IMR-90 (cell line): ENCODE results near the gene PTCH1. TPM values are rescaled to one million over a fixed set of nuclear protein-coding genes. Genes with fewer than 3 reads are reported as not detected.

ENCODE experiments used
- ATAC-seq: fragments of 200-7000 bp; cut with Tn5 transposase; 2 replicates; pipeline ENCODE4 v1.9.1; 2020; ENCODE audit warnings: low read depth, mild to moderate bottlenecking, moderate library complexity
- BruUV-seq: library from RNA; stranded (reverse); fragments of 400-500 nt; replicated peaks from 2 replicates; lab custom pipeline; 2021; lab: Mats Ljungman, UMichigan
- CTCF ChIA-PET: fragments of 300-600 bp; formaldehyde crosslinking; extraction: SDS; loops from one replicate; lab custom pipeline; 2021; ENCODE audit warnings: antibody characterized with exemption; lab: Yijun Ruan, JAX
- POLR2A ChIA-PET: fragments of 300-600 bp; sonication (Branson Sonifier 250); formaldehyde crosslinking; loops from one replicate; lab custom pipeline; 2022; ENCODE audit warnings: antibody characterized with exemption; ENCODE audit not compliant: unreplicated experiment; lab: Charles Lee
- DNase-seq: peaks from one replicate; pipeline ENCODE4 v3.0.0; 2013
- H2AFZ ChIP-seq: replicated peaks from 2 replicates; pipeline ENCODE3; 2013; ENCODE audit warnings: low read length, mild to moderate bottlenecking; ENCODE audit not compliant: poor library complexity
- H2AK5ac ChIP-seq: 2 replicates; pipeline ENCODE4 v1.6.1; 2013; ENCODE audit warnings: low read depth, low read length, inconsistent platforms
- H2AK9ac ChIP-seq: replicated peaks from 2 replicates; pipeline ENCODE3; 2013; ENCODE audit warnings: mild to moderate bottlenecking, low read depth, low read length, moderate library complexity; ENCODE audit not compliant: poor library complexity
- H2BK120ac ChIP-seq: 2 replicates; pipeline ENCODE4 v1.6.1; 2013; ENCODE audit warnings: low read depth, low read length, inconsistent platforms
- H2BK15ac ChIP-seq: 3 replicates; pipeline ENCODE4 v1.6.1; 2013; ENCODE audit warnings: low read depth, low read length, inconsistent platforms
- H2BK20ac ChIP-seq: 2 replicates; pipeline ENCODE4 v1.6.1; 2013; ENCODE audit warnings: low read depth, mild to moderate bottlenecking, inconsistent platforms, low read length, moderate library complexity
- H2BK5ac ChIP-seq: 2 replicates; pipeline ENCODE4 v1.6.1; 2013; ENCODE audit warnings: mild to moderate bottlenecking, low read depth, low read length, inconsistent platforms; ENCODE audit not compliant: poor library complexity, severe bottlenecking
- H3K14ac ChIP-seq: replicated peaks from 2 replicates; pipeline ENCODE4 v1.6.1; 2013; ENCODE audit warnings: low read depth, low read length, inconsistent platforms
- H3K18ac ChIP-seq: 2 replicates; pipeline ENCODE4 v1.6.1; 2013; ENCODE audit warnings: low read depth, low read length, control low read depth
- H3K23ac ChIP-seq: 2 replicates; pipeline ENCODE4 v1.6.1; 2013; ENCODE audit warnings: low read depth, low read length, inconsistent platforms
- H3K27ac ChIP-seq: 2 replicates; pipeline ENCODE4 v1.5.1; 2013; ENCODE audit warnings: mild to moderate bottlenecking, control low read depth, low read length; ENCODE audit not compliant: insufficient read depth
- H3K27me3 ChIP-seq: 2 replicates; pipeline ENCODE4 v1.6.1; 2013; ENCODE audit warnings: low read length; ENCODE audit not compliant: control insufficient read depth, insufficient read depth
- H3K36me3 ChIP-seq: 2 replicates; pipeline ENCODE4 v1.6.1; 2013; ENCODE audit warnings: low read length, mixed read lengths; ENCODE audit not compliant: control insufficient read depth, insufficient read depth
- H3K4ac ChIP-seq: 2 replicates; pipeline ENCODE4 v1.6.1; 2013; ENCODE audit warnings: low read depth, low read length, inconsistent platforms
- H3K4me1 ChIP-seq: 2 replicates; pipeline ENCODE4 v1.6.1; 2013; ENCODE audit warnings: low read length, mixed read lengths; ENCODE audit not compliant: control insufficient read depth, insufficient read depth
- H3K4me2 ChIP-seq: 2 replicates; pipeline ENCODE4 v1.6.1; 2013; ENCODE audit warnings: low read depth, mild to moderate bottlenecking, control low read depth, low read length, moderate library complexity
- H3K4me3 ChIP-seq: 2 replicates; pipeline ENCODE4 v1.5.1; 2013; ENCODE audit warnings: low read depth, mild to moderate bottlenecking, control low read depth, low read length, moderate library complexity; ENCODE audit not compliant: insufficient read depth
- H3K56ac ChIP-seq: 2 replicates; pipeline ENCODE4 v1.6.1; 2013; ENCODE audit warnings: low read length, inconsistent platforms; ENCODE audit not compliant: insufficient read depth; ENCODE audit errors: extremely low read depth
- H3K79me1 ChIP-seq, 2 experiments: 2 replicates each; pipeline ENCODE4 v1.6.1; 2013; ENCODE audit warnings: low read length in 2 of 2, inconsistent platforms in 1 of 2, low read depth in 1 of 2
- H3K9ac ChIP-seq: 2 replicates; pipeline ENCODE4 v1.6.1; 2013; ENCODE audit warnings: low read depth, low read length, control low read depth
- H3K9me1 ChIP-seq: 2 replicates; pipeline ENCODE4 v1.6.1; 2013; ENCODE audit warnings: low read length, inconsistent platforms; ENCODE audit not compliant: insufficient read depth
- H3K9me3 ChIP-seq: 2 replicates; pipeline ENCODE4 v1.6.1; 2013; ENCODE audit warnings: low read length; ENCODE audit not compliant: control insufficient read depth, insufficient read depth
- H4K20me1 ChIP-seq: 2 replicates; pipeline ENCODE4 v1.6.1; 2013; ENCODE audit warnings: low read length, inconsistent platforms; ENCODE audit not compliant: insufficient read depth
- H4K5ac ChIP-seq: 2 replicates; pipeline ENCODE4 v1.6.1; 2013; ENCODE audit warnings: mild to moderate bottlenecking, low read depth, low read length, control low read depth
- H4K8ac ChIP-seq, 2 experiments: 2 replicates each; pipeline ENCODE4 v1.6.1; 2013; ENCODE audit warnings: low read depth in 2 of 2, low read length in 2 of 2, control low read depth in 1 of 2, inconsistent platforms in 1 of 2
- H4K91ac ChIP-seq: 2 replicates; pipeline ENCODE4 v1.6.1; 2013; ENCODE audit warnings: low read depth, low read length, inconsistent platforms; ENCODE audit not compliant: insufficient read depth
- BHLHE40 ChIP-seq: fragments of 150-350 bp; IDR thresholded peaks from 2 replicates; pipeline ENCODE4 v1.6.1; 2016; ENCODE audit warnings: mild to moderate bottlenecking, low read depth, low read length
- CEBPB ChIP-seq: IDR thresholded peaks from 2 replicates; pipeline ENCODE4 v1.6.1; 2012; ENCODE audit warnings: low read depth, low read length, improper control_type of control experiment
- CHD1 ChIP-seq: IDR thresholded peaks from 2 replicates; pipeline ENCODE4 v1.6.1; 2012; ENCODE audit warnings: low read depth, low read length, improper control_type of control experiment
- MAZ ChIP-seq: IDR thresholded peaks from 2 replicates; pipeline ENCODE4 v1.6.1; 2012; ENCODE audit warnings: low read depth, mild to moderate bottlenecking, low read length, improper control_type of control experiment, moderate library complexity, borderline replicate concordance
- NFE2L2 ChIP-seq: fragments of 150-350 bp; IDR thresholded peaks from 2 replicates; pipeline ENCODE4 v1.6.1; 2016; ENCODE audit warnings: low read depth, mild to moderate bottlenecking, low read length
- RCOR1 ChIP-seq: IDR thresholded peaks from 2 replicates; pipeline ENCODE4 v1.6.1; 2012; ENCODE audit warnings: mild to moderate bottlenecking, low read length, improper control_type of control experiment; ENCODE audit not compliant: insufficient replicate concordance
- USF2 ChIP-seq: fragments of 150-350 bp; IDR thresholded peaks from 2 replicates; pipeline ENCODE4 v1.6.1; 2017; ENCODE audit warnings: mild to moderate bottlenecking, antibody characterized with exemption, low read length, low read depth
- WGBS, 2 experiments: methylation state at CpG; one replicate each; pipeline versions ENCODE4 v1.1.5 to v1.1.7; 2013; ENCODE audit warnings: missing lambda C conversion rate in 2 of 2; ENCODE audit not compliant: insufficient read length in 1 of 2; ENCODE audit errors: extremely low coverage in 2 of 2; 5-methylcytosine and 5-hydroxymethylcytosine counted together
- dilution Hi-C: fragments of 300-500 bp; cut with HindIII; formaldehyde crosslinking; loops from one replicate; pipeline ENCODE4 v1.14.3; 2018; ENCODE audit warnings: low sequenced_read_pairs; ENCODE audit not compliant: unreplicated experiment
- in situ Hi-C: fragments of 300-500 bp; cut with MboI; formaldehyde crosslinking; loops from 3 replicates; pipeline ENCODE4 v1.14.3; 2019; ENCODE audit warnings: low sequenced_read_pairs, inconsistent platforms, mixed read lengths
- intact Hi-C: fragments of 100-400 bp; cut with micrococcal nuclease; formaldehyde crosslinking; loops from 2 replicates; pipeline ENCODE4 v1.10.0; 2022
- polyA plus RNA-seq, 3 experiments: library from polyadenylated mRNA; depleted of rRNA; stranded (reverse); fragments of >200 nt; gene quantifications; 2 replicates each; pipeline ENCODE4 v1.2.3, GENCODE V29; 2012; ENCODE audit warnings: low replicate concordance in 1 of 3
- total RNA-seq: library from RNA; depleted of rRNA; stranded (reverse); fragments of >200 nt; gene quantifications from 2 replicates; pipeline ENCODE4 v1.2.3, GENCODE V29; 2012

Gene PTCH1
- total and polyA plus RNA-seq, 2 of the 4 experiments (the other 2 are of a cell fraction) = 4.1 to 5.0 TPM

DNA sequence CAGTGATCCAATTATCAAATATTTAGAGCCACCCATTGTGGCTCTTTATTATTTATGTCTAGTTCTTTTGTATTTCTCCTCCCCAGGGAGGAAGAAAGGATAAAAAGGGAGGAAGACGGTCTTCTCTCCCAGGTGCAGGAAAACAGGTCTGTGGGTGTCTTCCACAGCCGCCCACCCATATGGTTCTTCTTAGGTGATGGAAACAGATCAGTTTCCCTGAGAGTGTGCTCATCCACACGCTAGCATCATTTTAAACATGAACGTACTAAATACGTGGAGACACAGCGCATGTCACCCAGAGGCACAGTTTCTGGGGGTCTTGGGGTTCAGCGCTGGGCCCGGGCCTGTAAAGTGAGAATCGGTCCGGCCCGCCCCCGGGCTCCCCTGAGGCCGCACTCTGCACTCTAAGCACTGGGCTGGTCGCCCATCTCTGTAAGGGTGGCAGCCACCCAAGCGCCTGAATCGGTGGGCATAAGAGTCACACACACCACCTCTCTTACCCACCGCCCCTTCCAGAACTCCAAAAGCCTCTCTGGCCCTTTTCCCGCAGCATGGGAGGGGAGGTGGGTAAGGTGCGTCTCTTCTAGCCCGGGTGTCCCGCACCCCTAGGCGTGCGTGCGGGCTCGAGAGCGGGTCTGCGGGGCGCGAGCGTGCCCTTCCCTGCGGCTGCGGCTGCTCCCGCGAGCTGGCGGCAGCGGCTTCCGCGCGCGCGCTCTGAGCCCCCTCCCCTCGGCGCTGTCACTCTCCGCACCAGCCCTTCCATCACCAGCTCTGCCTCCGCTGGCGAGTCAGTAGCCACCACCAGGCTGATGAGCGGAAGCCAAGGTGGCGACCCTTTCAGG is 1.3 kb downstream of the PTCH1 start:
- no peak overlapping the region for H2BK5ac ChIP-seq
- no TSS peak for BruUV-seq
- intact Hi-C loops = loop anchor here (5.0 kb wide), 1 partner anchor 212 kb away; no protein-coding TSS in a partner anchor
- peaks cover 4% of the 10 kb centered on the region; the same call in 1 of the 2 replicates for H3K9me3 ChIP-seq
- H3K36me3 ChIP-seq = no peaks in the 10 kb centered on the region
- DNase-seq (no peak), ATAC-seq (no peak)
- peak overlapping the region; percentile 35 for H2AK9ac ChIP-seq
- peak overlapping the region; percentile 78 for H3K4me2 ChIP-seq
- no peak overlapping the region for H4K5ac ChIP-seq
- H3K9ac ChIP-seq = no peak overlapping the region
- H3K23ac ChIP-seq = no peak overlapping the region; the same call in 1 of the 2 replicates
- no peak overlapping the region for H3K56ac ChIP-seq
- no peak overlapping the region for H3K4ac ChIP-seq
- no peak overlapping the region for H3K14ac ChIP-seq
- H3K79me1 ChIP-seq = peaks cover 3 to 17% of the 10 kb centered on the region in 2 experiments; a peak in 3 of 4 replicates
- ChIA-PET POLR2A (no interaction called here), CTCF (no interaction called here)
- TF ChIP-seq RCOR1 (no peak), CEBPB (no peak), CHD1 (no peak), MAZ (peak; percentile 28; the same call in 1 of the 2 replicates), USF2 (no peak), BHLHE40 (no peak), NFE2L2 (no peak)
- H3K27ac ChIP-seq = no peak overlapping the region
- no peak overlapping the region for H3K18ac ChIP-seq
- H2BK15ac ChIP-seq = no peak overlapping the region
- WGBS, 2 experiments = 8% methylated on average over 16 of the region's 48 CpGs; no CpG with 5 or more reads in 1 of the 2 experiments
- peak overlapping the region; percentile 90 for H2AFZ ChIP-seq
- H4K91ac ChIP-seq = no peak overlapping the region
- dilution Hi-C loops = no loop called here
- in situ Hi-C loops = loop anchor here (10.0 kb wide), 2 partner anchors 201 to 359 kb away; partner anchors contain the start of genes ERCC6L2 and FANCC
- no peak overlapping the region for H2AK5ac ChIP-seq
- H3K4me3 ChIP-seq = peak overlapping the region; percentile 58
- H2BK120ac ChIP-seq = no peak overlapping the region
- H4K20me1 ChIP-seq = no peaks in the 10 kb centered on the region
- no peak overlapping the region for H4K8ac ChIP-seq
- no peak overlapping the region for H2BK20ac ChIP-seq
- H3K4me1 ChIP-seq = peaks cover 4% of the 10 kb centered on the region
- H3K27me3 ChIP-seq = peaks cover 18% of the 10 kb centered on the region
- H3K9me1 ChIP-seq = no peaks in the 10 kb centered on the region
